Right atrium auricular region (tissue), 2 donors: ENCODE data around the gene GASK1A. TPM values are rescaled to one million over a fixed set of nuclear protein-coding genes. Genes with fewer than 3 reads are reported as not detected.

Experiments used
- DNase-seq: peaks from one replicate; pipeline ENCODE4 v3.0.0-alpha.2; 2019; ENCODE audit warnings: low spot score
- H3K27ac ChIP-seq, 2 donors: fragments of 200-600 bp; sonication (generic); 1 replicate in 1 of 2; 2 replicates in 1 of 2; pipeline ENCODE4 v1.5.1; 2016 to 2019
- H3K27me3 ChIP-seq, 2 donors: fragments of 200-600 bp; sonication (generic); one replicate each; pipeline versions ENCODE4 v1.5.1 to v1.6.0; 2017 to 2019
- H3K36me3 ChIP-seq: fragments of 200-600 bp; sonication (generic); one replicate; pipeline ENCODE4 v1.5.1; 2016
- H3K4me1 ChIP-seq, 2 donors: fragments of 200-600 bp; sonication (generic); one replicate each; pipeline versions ENCODE4 v1.5.1 to v1.6.0; 2017 to 2019
- H3K4me3 ChIP-seq, 2 donors: fragments of 200-600 bp; sonication (generic); 1 replicate in 1 of 2; 2 replicates in 1 of 2; pipeline ENCODE4 v1.5.1; 2017 to 2019; ENCODE audit warnings: mild to moderate bottlenecking in 1 of 2, moderate library complexity in 1 of 2
- H3K9me3 ChIP-seq, 2 donors: fragments of 200-600 bp; sonication (generic); one replicate each; pipeline ENCODE4 v1.5.1; 2019
- total RNA-seq, 2 donors: library from RNA; depleted of rRNA; stranded (reverse); fragments of >200 nt; gene quantifications; one replicate each; pipeline ENCODE4 v1.1.0, GENCODE V29; 2016
- TF ChIP-seq, protein P1 (sequence below), 2 donors: fragments of 200-600 bp; sonication (generic); IDR thresholded peaks; one replicate each; pipeline ENCODE4 v1.5.1; 2019; ENCODE audit warnings: antibody characterized with exemption in 2 of 2

GASK1A gene
- total RNA-seq, 2 donors from 2014 or later: 1.5 to 2.1 TPM

GRCh38 chr3:43034200-43034599 lies 55.1 kb downstream of the GASK1A start:
- H3K27me3 ChIP-seq: no peaks in the 10 kb centered on the region
- TF ChIP-seq, protein P1, sequence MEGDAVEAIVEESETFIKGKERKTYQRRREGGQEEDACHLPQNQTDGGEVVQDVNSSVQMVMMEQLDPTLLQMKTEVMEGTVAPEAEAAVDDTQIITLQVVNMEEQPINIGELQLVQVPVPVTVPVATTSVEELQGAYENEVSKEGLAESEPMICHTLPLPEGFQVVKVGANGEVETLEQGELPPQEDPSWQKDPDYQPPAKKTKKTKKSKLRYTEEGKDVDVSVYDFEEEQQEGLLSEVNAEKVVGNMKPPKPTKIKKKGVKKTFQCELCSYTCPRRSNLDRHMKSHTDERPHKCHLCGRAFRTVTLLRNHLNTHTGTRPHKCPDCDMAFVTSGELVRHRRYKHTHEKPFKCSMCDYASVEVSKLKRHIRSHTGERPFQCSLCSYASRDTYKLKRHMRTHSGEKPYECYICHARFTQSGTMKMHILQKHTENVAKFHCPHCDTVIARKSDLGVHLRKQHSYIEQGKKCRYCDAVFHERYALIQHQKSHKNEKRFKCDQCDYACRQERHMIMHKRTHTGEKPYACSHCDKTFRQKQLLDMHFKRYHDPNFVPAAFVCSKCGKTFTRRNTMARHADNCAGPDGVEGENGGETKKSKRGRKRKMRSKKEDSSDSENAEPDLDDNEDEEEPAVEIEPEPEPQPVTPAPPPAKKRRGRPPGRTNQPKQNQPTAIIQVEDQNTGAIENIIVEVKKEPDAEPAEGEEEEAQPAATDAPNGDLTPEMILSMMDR (IDR thresholded peaks at IDR 0.05): no peak
- H3K4me3 ChIP-seq: no peak overlapping the region
- H3K27ac ChIP-seq: no peak overlapping the region
- no peaks in the 10 kb centered on the region for H3K4me1 ChIP-seq
- no peaks in the 10 kb centered on the region for H3K9me3 ChIP-seq
- peak; percentile 26 for DNase-seq
- no peaks in the 10 kb centered on the region for H3K36me3 ChIP-seq

DNA sequence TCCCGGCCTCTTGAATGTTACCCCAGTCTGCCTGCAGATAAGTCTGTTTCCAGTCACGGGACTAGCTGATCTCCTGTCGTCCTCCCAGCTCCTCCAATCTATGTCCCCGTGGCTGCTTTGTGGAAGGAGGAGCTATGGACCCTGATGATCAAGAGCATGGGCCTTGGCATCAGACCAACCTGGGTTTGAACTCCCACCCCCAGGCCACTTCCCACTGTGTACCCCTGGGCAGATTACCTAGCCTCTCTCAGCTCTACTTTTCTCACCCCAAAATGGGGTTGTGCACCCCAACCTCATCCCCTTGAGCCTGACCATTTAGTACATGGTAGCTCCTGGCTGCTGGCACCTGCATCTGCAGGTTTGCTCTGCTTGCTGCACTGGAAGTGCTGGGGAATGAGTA lies 55.8 kb downstream of the GASK1A start:
- no peaks in the 10 kb centered on the region for H3K9me3 ChIP-seq
- TF ChIP-seq, protein P1 (IDR thresholded peaks at IDR 0.05): no peak
- H3K27me3 ChIP-seq: no peaks in the 10 kb centered on the region
- DNase-seq: peak; percentile 16
- H3K27ac ChIP-seq: no peak overlapping the region
- H3K4me3 ChIP-seq: no peak overlapping the region
- no peaks in the 10 kb centered on the region for H3K36me3 ChIP-seq
- H3K4me1 ChIP-seq: no peaks in the 10 kb centered on the region

DNA sequence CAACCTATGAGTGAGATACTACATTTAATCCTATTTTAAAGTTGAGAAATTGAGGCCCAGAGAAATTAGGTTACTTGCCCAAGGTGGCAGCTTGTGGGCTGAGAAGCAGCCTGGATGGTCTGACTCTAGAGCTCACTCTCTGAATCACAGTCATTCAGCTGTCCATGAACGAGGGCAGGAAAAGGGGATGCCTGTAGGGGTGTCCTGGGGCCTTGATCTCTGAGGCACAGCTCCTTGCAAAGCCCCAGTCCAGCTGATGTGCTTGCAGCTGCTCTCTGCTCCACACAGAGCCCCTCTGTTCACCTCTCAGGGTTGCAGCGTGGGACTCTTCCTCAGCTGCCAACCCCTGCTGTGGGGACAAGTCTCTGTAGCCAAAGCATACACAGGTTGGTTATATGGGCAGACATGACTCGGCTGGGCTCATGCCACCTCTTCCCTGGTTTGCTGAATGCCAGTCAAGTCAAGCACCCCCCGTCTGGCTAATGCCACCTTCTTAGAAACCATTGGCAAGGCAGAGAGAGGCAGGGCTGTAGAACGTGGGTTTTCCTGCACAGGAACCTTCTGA lies 56.8 kb downstream of the GASK1A start:
- no peak overlapping the region for H3K4me3 ChIP-seq
- TF ChIP-seq, protein P1 (IDR thresholded peaks at IDR 0.05): no peak
- no peaks in the 10 kb centered on the region for H3K9me3 ChIP-seq
- no peak overlapping the region for H3K27ac ChIP-seq
- H3K27me3 ChIP-seq: no peaks in the 10 kb centered on the region
- H3K36me3 ChIP-seq: no peaks in the 10 kb centered on the region
- no peaks in the 10 kb centered on the region for H3K4me1 ChIP-seq
- DNase-seq: peak; percentile 32

DNA sequence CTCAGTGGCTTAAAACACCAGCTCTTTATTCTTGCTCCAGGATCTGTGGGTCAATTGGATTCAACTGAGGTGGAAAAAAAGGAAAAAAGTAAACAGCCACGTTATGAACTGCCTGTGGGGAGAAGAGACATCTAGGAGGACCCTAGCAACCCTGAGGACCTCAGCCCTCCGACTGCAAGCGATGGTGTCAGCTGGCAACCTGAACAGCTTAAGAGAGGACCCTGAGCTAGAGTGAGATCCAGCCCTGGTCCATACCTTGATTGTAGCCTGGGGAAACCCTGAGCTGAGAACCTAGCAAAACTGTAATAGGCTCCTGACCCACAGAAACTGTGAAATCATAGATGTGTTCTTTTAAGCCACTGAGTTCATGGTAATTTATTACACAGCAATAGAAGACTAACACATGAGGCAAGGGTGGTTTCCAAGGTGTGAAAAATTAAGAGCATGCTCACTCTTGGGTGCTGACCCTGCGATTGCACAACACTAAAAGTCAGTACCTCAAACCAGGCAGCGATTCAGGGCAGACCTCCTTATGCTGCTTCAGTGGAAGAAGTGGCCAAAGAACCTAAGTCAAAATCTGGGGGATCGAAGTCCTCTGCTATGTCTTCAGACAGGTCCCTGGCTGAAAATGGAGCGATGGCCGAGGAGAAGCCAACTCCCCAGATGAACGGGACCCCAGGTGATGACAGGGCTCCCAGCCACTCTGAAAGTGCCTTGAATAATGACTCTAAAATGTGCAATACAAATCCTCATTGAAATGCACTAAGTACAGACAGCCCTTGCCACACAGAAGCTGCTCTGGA lies 57.7 kb downstream of the GASK1A start:
- no peaks in the 10 kb centered on the region for H3K9me3 ChIP-seq
- no peaks in the 10 kb centered on the region for H3K27me3 ChIP-seq
- no peak overlapping the region for H3K27ac ChIP-seq
- TF ChIP-seq, protein P1 (IDR thresholded peaks at IDR 0.05): no peak
- no peaks in the 10 kb centered on the region for H3K36me3 ChIP-seq
- no peak overlapping the region for H3K4me3 ChIP-seq
- DNase-seq: peak; percentile 43
- no peaks in the 10 kb centered on the region for H3K4me1 ChIP-seq

- DNase-seq: no peak
- Histone ChIP-seq H3K27me3 (no peaks in the 10 kb centered on the region), H3K4me3 (no peak overlapping the region), H3K4me1 (no peaks in the 10 kb centered on the region), H3K9me3 (no peaks in the 10 kb centered on the region), H3K36me3 (no peaks in the 10 kb centered on the region), H3K27ac (no peak overlapping the region)
- TF ChIP-seq, protein P1 (IDR thresholded peaks at IDR 0.05): no peak
These were observed 58.9 kb downstream of the GASK1A start for GRCh38 chr3:43038010-43038409.
